ENCODE results near the gene GFPT1. TPM values are rescaled to one million over a fixed set of nuclear protein-coding genes. Genes with fewer than 3 reads are reported as not detected.

GFPT1 gene
- total RNA-seq (2022; extraction: Qiagen RNA extraction) = 18.9 to 27.8 TPM (median 25.3 TPM) in 5 replicates

GRCh38 chr2:69386789-69387734, at the start of gene GFPT1:
Gene GFPT1, minus strand, starts transcription at chr2:69387227. Its CDS starts 156 bp downstream, at chr2:69387071.

Other genes starting within 250 kb of the GFPT1 start
- 44.6 to 50.5 TPM (median 46.2 TPM) in 5 replicates for gene NFU1, start 50.2 kb upstream of the GFPT1 start, total RNA-seq (2022; extraction: Qiagen RNA extraction)